GM18505 (cell line): ENCODE data around the gene IMP3.

Experiments used
- ATAC-seq: cut with Tn5 transposase; IDR thresholded peaks from one replicate; pipeline ENCODE4 v1.9.1; 2021; ENCODE audit not compliant: unreplicated experiment
- POLR2A ChIP-seq: IDR thresholded peaks from 4 replicates; pipeline ENCODE4 v1.6.1; 2011; ENCODE audit warnings: borderline replicate concordance; ENCODE audit not compliant: insufficient read depth, insufficient read length; ENCODE audit errors: extremely low read depth

The IMP3 gene

DNA sequence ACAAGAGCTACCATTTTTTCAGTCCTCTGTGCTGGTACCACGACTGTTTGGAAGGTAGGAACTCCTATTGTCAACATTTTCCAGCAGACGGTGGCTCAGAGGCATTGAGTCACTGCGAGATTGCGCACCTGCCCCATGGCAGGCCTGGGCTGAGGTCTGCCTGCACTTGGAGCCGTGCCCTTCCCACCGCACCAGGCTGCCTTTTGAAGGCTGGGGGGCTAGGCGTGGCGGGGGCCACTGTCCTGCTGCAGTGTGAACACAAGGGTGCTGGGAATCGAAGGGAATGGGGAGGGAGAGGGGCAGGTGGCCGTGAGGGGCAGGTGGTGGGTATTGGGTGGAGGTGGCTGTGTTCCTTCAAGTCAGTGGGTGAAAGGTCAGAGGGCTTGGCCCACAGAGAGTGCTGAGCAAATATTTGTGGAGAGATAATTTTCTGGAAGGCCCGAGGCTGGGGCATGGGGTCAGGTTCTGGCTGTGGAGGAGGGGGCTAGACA lies 24.0 kb upstream of the IMP3 start:
- TF ChIP-seq POLR2A: no peak
- ATAC-seq: no peak

GRCh38 chr15:75662823-75663519 lies 22.9 kb upstream of the IMP3 start:
- TF ChIP-seq POLR2A: no peak

DNA sequence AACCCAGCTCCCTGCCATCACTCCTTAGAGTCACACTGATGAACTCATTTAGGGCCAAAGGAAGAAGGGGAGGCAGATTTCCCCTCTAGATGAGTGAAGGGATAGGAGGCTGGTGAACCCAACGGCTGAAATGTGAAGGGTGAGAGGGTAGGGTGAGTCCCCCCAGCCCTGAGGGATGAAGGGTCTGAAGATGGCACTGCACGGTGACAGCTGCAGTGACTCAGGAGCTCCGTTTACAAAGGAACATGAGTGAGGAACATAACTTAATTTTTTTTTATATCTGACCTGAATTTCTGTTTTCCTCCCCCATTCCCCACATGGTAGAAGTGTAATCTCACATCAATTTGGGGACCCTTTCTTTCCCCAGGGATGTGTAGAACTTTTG lies 21.7 kb upstream of the IMP3 start:
- ATAC-seq: no peak

More at GRCh38 chr15:75662823-75663519, 22.9 kb upstream of the IMP3 start:
- ATAC-seq: no peak

DNA sequence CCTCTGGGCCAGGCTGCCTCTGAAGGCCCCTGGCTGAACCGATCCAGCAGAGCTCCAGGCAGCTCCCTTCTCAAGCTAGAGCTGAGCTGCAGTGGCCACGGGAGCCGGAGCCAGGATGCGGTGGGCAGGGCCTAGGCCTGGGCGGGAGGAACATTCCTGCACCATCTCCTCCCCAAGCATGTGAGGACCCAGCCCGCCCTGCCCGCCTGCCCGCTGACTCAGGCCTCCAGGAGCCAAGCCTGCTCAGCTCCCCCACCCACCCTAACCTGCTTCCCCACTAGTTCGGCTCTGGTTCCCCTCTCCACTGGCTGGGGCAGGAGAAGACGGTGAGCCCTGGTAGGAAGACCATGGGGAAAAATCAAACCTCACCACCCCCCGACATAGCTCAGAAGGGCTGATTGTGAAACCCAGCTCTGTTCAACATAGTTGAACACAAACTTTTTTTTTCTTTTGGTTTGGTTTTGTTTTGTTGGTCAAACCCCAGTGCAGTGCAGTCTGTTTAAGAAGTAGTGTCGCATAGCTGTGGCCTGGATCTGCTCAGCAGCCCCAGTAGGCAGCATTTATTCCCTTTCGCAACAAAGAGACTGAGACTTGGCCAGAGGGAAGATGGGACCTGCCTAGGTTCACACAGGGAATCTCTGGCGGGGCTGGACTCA lies 21.2 kb upstream of the IMP3 start:
- TF ChIP-seq POLR2A: no peak
- no peak for ATAC-seq

More for the DNA sequence above, 21.7 kb upstream of the IMP3 start:
- no peak for TF ChIP-seq POLR2A

GRCh38 chr15:75659928-75660645 lies 20.1 kb upstream of the IMP3 start:
- no peak for ATAC-seq
- no peak for TF ChIP-seq POLR2A

DNA sequence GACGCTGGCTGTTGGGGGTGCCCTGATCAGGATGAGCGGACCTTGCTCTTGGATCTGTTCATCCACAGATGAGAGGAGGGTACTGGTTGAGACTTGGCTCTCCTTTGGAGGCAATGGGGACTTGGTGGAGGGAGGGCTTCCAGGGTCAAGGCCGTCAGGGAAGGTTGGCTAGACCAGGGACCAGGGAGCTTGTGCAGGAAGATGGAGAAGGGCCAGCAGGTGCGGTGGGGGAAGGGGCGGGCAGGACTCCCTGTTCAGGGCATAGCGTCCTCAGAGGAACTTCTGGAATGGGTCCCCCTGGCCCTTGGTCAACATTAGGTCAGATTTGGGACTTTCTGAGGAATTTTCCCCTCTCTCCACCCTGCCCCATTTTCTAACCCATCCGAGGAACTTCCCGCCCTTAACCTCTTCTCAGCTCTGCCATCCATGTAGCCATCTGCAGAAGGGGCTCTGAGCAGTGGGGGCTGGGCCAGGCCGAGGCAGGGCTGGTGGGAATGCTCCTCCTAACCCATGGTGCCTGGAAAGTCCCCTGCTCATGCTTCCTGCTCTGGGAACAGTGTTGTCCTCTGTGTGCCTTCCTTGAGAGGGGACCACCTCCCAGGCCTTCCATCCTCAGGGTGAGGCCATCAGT lies 19.2 kb upstream of the IMP3 start:
- no peak for TF ChIP-seq POLR2A
- ATAC-seq: no peak

DNA sequence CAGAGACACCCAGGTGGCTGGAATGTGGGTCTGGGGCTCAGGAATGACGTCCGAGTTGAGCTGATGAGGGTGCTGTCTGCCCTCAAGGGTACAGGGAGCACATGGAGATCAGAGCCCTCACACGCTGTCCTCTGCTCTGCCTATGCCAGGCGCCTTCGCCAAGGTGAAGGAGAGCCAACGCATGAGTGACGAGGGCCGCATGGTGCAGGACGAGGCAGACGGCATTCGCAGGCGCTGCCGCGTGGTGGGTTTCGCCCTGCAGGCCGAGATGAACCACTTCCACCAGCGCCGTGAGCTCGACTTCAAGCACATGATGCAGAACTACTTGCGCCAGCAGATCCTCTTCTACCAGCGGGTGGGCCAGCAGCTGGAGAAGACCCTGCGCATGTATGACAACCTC lies 16.8 kb upstream of the IMP3 start:
- TF ChIP-seq POLR2A: no peak
- ATAC-seq: no peak

DNA sequence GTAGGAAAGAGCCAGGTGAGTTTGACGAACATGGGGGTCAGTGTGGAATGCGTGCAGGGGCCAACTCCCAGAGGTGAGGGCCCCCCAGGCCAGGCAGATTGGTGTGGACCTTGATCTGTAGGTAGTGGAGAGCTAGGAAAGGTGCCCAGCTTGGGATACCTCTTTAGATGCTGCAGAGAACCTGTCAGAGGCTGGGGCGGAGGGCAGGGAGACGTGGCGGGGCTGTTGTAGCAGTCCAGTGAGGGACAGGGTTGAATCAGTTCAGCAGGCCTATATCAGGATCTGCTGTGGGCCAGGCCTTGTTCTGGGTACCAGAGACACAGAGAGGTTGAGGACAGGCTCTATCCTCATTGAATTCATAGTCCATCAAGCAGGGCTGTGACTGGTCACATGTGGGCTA lies 16.3 kb upstream of the IMP3 start:
- no peak for TF ChIP-seq POLR2A

DNA sequence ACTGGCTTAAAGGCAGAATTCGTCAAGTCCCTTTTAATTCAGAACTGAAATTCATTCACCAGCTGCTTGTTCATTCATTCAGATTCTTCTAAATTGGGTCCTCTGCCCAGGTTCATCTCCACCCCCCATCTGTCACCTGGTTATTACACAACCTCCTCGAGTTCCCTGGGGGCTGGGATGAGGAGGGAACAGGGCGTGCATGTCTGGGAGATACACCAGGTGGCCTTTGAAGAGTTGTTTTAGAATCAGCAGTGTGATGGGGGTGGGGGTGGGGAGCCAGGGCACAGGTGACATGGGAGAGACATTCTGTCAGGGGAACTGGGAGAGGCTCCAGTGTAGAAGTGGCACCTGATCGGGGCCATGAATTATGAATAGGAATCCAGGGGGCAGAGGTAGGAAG lies 15.9 kb upstream of the IMP3 start:
- ATAC-seq: no peak
- no peak for TF ChIP-seq POLR2A

More for the DNA sequence above, 16.3 kb upstream of the IMP3 start:
- no peak for ATAC-seq

GRCh38 chr15:75654201-75654907 lies 14.3 kb upstream of the IMP3 start:
- TF ChIP-seq POLR2A: no peak
- ATAC-seq: no peak

DNA sequence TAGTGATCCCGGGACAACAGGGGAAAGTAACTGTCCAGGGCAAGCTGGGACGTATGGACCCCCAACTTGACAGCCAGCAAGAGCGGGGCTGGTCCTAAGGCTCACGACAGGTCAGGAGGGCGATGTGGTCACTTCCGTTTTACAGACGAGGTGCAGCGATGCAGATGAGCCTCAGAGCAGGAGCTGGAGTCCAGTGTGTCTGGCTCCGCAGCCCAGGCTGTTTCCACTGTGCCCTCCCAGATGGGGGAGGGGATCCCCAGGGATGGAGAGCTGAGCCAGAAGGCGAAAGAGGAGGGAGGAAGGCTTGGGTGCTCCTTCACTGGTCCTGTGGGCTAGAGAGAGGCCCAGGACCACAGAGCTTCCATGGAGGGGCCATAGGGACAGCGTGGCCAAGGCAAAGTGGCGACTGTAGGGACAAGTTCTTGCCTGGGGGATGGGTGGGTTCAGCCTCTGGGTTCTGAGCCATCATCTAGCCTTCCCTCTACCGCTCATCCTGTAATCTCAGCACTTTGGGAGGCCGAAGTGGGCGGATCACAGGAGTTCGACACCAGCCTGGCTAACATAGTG lies 13.4 kb upstream of the IMP3 start:
- no peak for TF ChIP-seq POLR2A
- no peak for ATAC-seq

GRCh38 chr15:75651810-75652543 lies 12.0 kb upstream of the IMP3 start:
- ATAC-seq: no peak
- no peak for TF ChIP-seq POLR2A
